Measurements from ENCODE around the gene RGL3.

- TF ChIP-seq CTCF (IDR thresholded peaks at IDR 0.05) (no peak), POLR2A (IDR thresholded peaks at IDR 0.05) (no peak), POLR2AphosphoS5 (IDR thresholded peaks at IDR 0.05) (no peak)
These were observed 4.7 kb upstream of the RGL3 start for GRCh38 chr19:11423791-11424181.

Measured in prostate gland (tissue), 2 donors.